Neural cell (in vitro differentiated cells): Measurements from ENCODE around the gene GALNT10. TPM values are rescaled to one million over a fixed set of nuclear protein-coding genes. Genes with fewer than 3 reads are reported as not detected.

Experiments
- H2AFZ ChIP-seq: fragments of 200-600, 300-800 bp; sonication (generic), shearing (Covaris generic); 2 replicates; pipeline ENCODE4 v1.6.0; 2014; ENCODE audit warnings: low read depth, mild to moderate bottlenecking, antibody characterized with exemption, low read length, moderate library complexity
- H3F3A ChIP-seq: fragments of 200-600 bp; shearing (Covaris generic); 2 replicates; pipeline ENCODE4 v1.6.1; 2016; ENCODE audit warnings: mild to moderate bottlenecking, moderate library complexity, mixed read lengths, antibody characterized with exemption, low read length; ENCODE audit not compliant: insufficient read depth, poor library complexity, severe bottlenecking
- H3K27ac ChIP-seq: fragments of 200-600, 300-800 bp; sonication (generic), shearing (Covaris generic); 2 replicates; pipeline ENCODE4 v1.5.1; 2014; ENCODE audit warnings: mild to moderate bottlenecking, low read length, moderate library complexity
- H3K27me3 ChIP-seq: fragments of 300-800, 200-600 bp; sonication (generic), shearing (Covaris generic); 2 replicates; pipeline ENCODE4 v1.6.0; 2014; ENCODE audit warnings: mild to moderate bottlenecking, low read depth, low read length, moderate library complexity; ENCODE audit not compliant: insufficient read depth
- H3K36me3 ChIP-seq: fragments of 300-800, 200-600 bp; sonication (generic), shearing (Covaris generic); 2 replicates; pipeline ENCODE4 v1.5.1; 2014; ENCODE audit warnings: mild to moderate bottlenecking, antibody characterized with exemption, low read length, moderate library complexity; ENCODE audit not compliant: insufficient read depth
- H3K4me2 ChIP-seq: fragments of 300-800, 200-600 bp; sonication (generic), shearing (Covaris generic); 2 replicates; pipeline ENCODE4 v1.6.0; 2014; ENCODE audit warnings: mild to moderate bottlenecking, low read length
- H3K4me3 ChIP-seq: fragments of 300-800, 200-600 bp; sonication (generic), shearing (Covaris generic); 2 replicates; pipeline ENCODE4 v1.5.1; 2014; ENCODE audit warnings: mild to moderate bottlenecking, low read length, moderate library complexity
- H3K79me2 ChIP-seq: fragments of 200-600 bp; shearing (Covaris generic); replicated peaks from 2 replicates; pipeline ENCODE4 v1.6.0; 2014; ENCODE audit warnings: mild to moderate bottlenecking, low read length, moderate library complexity; ENCODE audit not compliant: insufficient read depth
- H3K9ac ChIP-seq: fragments of 300-800, 200-600 bp; sonication (generic), shearing (Covaris generic); 2 replicates; pipeline ENCODE4 v1.6.1; 2016; ENCODE audit warnings: mild to moderate bottlenecking, low read length, mixed read lengths
- H3K9me2 ChIP-seq: fragments of 200-600 bp; shearing (Covaris generic); 2 replicates; pipeline ENCODE4 v1.6.1; 2016; ENCODE audit warnings: mild to moderate bottlenecking, low read length, mixed read lengths; ENCODE audit not compliant: insufficient read depth
- H3K9me3 ChIP-seq: fragments of 200-600, 300-800 bp; sonication (generic), shearing (Covaris generic); 2 replicates; pipeline ENCODE4 v1.6.1; 2016; ENCODE audit warnings: mild to moderate bottlenecking, mixed run types, low read length, moderate library complexity, mixed read lengths
- H4K20me1 ChIP-seq: fragments of 200-600 bp; shearing (Covaris generic); 2 replicates; pipeline ENCODE4 v1.6.1; 2016; ENCODE audit warnings: mild to moderate bottlenecking, mixed run types; ENCODE audit not compliant: insufficient read depth
- EP300 ChIP-seq: fragments of 450-650 bp; conservative IDR thresholded peaks from 2 replicates; pipeline ENCODE4 v1.6.1; 2014; ENCODE audit warnings: antibody characterized with exemption, mild to moderate bottlenecking, moderate library complexity; ENCODE audit not compliant: poor library complexity, severe bottlenecking
- EZH2 ChIP-seq: fragments of 200-600, 300-800 bp; shearing (Covaris generic), sonication (generic); IDR thresholded peaks from 2 replicates; pipeline ENCODE4 v1.6.1; 2014; ENCODE audit warnings: antibody characterized with exemption, low read length, borderline replicate concordance, mild to moderate bottlenecking; ENCODE audit not compliant: insufficient read depth, poor library complexity, severe bottlenecking
- MXI1 ChIP-seq: fragments of 450-650 bp; conservative IDR thresholded peaks from 2 replicates; pipeline ENCODE4 v1.6.1; 2014; ENCODE audit warnings: antibody characterized with exemption, mild to moderate bottlenecking; ENCODE audit not compliant: poor library complexity, severe bottlenecking
- POLR2AphosphoS5 ChIP-seq: IDR thresholded peaks from 2 replicates; pipeline ENCODE4 v1.6.1; 2012
- RAD21 ChIP-seq: fragments of 450-650 bp; conservative IDR thresholded peaks from 2 replicates; pipeline ENCODE4 v1.6.1; 2014; ENCODE audit warnings: antibody characterized with exemption, mild to moderate bottlenecking, moderate library complexity
- REST ChIP-seq: IDR thresholded peaks from 2 replicates; pipeline ENCODE4 v1.6.1; 2012; ENCODE audit warnings: borderline replicate concordance
- SMC3 ChIP-seq: fragments of 450-650 bp; conservative IDR thresholded peaks from 2 replicates; pipeline ENCODE4 v1.6.1; 2014; ENCODE audit warnings: antibody characterized with exemption, mild to moderate bottlenecking, moderate library complexity; ENCODE audit not compliant: poor library complexity
- TAF1 ChIP-seq: IDR thresholded peaks from 2 replicates; pipeline ENCODE4 v1.6.1; 2012; ENCODE audit warnings: low read depth
- polyA plus RNA-seq: library from polyadenylated mRNA; depleted of rRNA; stranded (reverse); fragments of >200 nt; gene quantifications from 2 replicates; pipeline ENCODE4 v1.2.3, GENCODE V29; 2014
- TF ChIP-seq, protein P1 (sequence below): fragments of 450-650 bp; IDR thresholded peaks from 2 replicates; pipeline ENCODE4 v1.5.1; 2014; ENCODE audit warnings: antibody characterized with exemption, mild to moderate bottlenecking, moderate library complexity; ENCODE audit not compliant: poor library complexity, severe bottlenecking

Gene GALNT10
- polyA plus RNA-seq, 1 donor from 2014 or later, result 3.1 TPM

GRCh38 chr5:154331232-154331631, 140.7 kb downstream of the GALNT10 start:
- Histone ChIP-seq H2AFZ (no peak overlapping the region), H3K27ac (no peak overlapping the region), H3K79me2 (no peaks in the 10 kb centered on the region), H3F3A (no peaks in the 10 kb centered on the region), H3K9ac (no peak overlapping the region), H3K9me3 (no peaks in the 10 kb centered on the region), H3K9me2 (no peaks in the 10 kb centered on the region), H3K4me2 (no peak overlapping the region), H4K20me1 (no peaks in the 10 kb centered on the region), H3K27me3 (no peaks in the 10 kb centered on the region), H3K4me3 (no peak overlapping the region), H3K36me3 (no peaks in the 10 kb centered on the region)
- TF ChIP-seq, protein P1, sequence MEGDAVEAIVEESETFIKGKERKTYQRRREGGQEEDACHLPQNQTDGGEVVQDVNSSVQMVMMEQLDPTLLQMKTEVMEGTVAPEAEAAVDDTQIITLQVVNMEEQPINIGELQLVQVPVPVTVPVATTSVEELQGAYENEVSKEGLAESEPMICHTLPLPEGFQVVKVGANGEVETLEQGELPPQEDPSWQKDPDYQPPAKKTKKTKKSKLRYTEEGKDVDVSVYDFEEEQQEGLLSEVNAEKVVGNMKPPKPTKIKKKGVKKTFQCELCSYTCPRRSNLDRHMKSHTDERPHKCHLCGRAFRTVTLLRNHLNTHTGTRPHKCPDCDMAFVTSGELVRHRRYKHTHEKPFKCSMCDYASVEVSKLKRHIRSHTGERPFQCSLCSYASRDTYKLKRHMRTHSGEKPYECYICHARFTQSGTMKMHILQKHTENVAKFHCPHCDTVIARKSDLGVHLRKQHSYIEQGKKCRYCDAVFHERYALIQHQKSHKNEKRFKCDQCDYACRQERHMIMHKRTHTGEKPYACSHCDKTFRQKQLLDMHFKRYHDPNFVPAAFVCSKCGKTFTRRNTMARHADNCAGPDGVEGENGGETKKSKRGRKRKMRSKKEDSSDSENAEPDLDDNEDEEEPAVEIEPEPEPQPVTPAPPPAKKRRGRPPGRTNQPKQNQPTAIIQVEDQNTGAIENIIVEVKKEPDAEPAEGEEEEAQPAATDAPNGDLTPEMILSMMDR, result no peak
- no peak for TF ChIP-seq REST
- TF ChIP-seq SMC3, result no peak
- no peak for TF ChIP-seq RAD21
- TF ChIP-seq POLR2AphosphoS5, result no peak
- TF ChIP-seq EP300, result no peak
- TF ChIP-seq MXI1, result no peak
- TF ChIP-seq EZH2, result no peak
- TF ChIP-seq TAF1, result no peak

DNA sequence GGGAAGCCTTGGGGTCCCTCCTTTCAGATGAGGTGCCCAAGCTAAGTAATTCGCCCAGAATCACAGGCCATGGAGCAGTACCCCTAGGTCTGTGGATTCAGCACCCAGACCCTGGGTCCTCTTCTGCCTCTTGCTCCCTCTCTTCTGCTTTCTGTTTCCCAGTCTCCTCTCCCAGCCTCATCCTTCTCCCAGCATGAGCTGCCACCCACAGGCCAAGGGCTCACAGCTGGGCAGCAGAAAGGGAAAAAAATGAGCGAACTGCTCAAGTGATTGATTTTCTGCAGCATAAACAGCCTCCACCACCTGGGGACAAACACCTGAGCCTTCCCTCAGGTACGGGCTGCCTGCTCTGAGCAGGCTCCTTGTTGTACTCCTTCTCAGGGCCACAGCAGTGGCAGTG, 141.4 kb downstream of the GALNT10 start:
- no peak overlapping the region for H2AFZ ChIP-seq
- TF ChIP-seq EP300 (no peak), REST (no peak), RAD21 (no peak)

More for the DNA sequence above, 141.4 kb downstream of the GALNT10 start:
- Histone ChIP-seq H3K9me3 (no peaks in the 10 kb centered on the region), H3K4me3 (no peak overlapping the region), H3K27me3 (no peaks in the 10 kb centered on the region), H3K27ac (no peak overlapping the region), H4K20me1 (no peaks in the 10 kb centered on the region), H3K9me2 (no peaks in the 10 kb centered on the region), H3K36me3 (no peaks in the 10 kb centered on the region), H3K79me2 (no peaks in the 10 kb centered on the region), H3K4me2 (no peak overlapping the region), H3K9ac (no peak overlapping the region), H3F3A (no peaks in the 10 kb centered on the region)
